NCI-H128 (cell line): ENCODE results near the gene ZBTB46.
"Not testable (repeated sequence)": the region's sequence is repeated elsewhere in the genome, so short reads cannot be mapped to it uniquely, and the experiment has no call there.

Experiments used
- DNase-seq: peaks from one replicate; lab custom pipeline; 2025; ENCODE audit not compliant: unreplicated experiment; lab: John Stamatoyannopoulos, UW

The ZBTB46 gene, protein sequence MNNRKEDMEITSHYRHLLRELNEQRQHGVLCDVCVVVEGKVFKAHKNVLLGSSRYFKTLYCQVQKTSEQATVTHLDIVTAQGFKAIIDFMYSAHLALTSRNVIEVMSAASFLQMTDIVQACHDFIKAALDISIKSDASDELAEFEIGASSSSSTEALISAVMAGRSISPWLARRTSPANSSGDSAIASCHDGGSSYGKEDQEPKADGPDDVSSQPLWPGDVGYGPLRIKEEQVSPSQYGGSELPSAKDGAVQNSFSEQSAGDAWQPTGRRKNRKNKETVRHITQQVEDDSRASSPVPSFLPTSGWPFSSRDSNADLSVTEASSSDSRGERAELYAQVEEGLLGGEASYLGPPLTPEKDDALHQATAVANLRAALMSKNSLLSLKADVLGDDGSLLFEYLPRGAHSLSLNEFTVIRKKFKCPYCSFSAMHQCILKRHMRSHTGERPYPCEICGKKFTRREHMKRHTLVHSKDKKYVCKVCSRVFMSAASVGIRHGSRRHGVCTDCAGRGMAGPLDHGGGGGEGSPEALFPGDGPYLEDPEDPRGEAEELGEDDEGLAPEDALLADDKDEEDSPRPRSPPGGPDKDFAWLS

DNA sequence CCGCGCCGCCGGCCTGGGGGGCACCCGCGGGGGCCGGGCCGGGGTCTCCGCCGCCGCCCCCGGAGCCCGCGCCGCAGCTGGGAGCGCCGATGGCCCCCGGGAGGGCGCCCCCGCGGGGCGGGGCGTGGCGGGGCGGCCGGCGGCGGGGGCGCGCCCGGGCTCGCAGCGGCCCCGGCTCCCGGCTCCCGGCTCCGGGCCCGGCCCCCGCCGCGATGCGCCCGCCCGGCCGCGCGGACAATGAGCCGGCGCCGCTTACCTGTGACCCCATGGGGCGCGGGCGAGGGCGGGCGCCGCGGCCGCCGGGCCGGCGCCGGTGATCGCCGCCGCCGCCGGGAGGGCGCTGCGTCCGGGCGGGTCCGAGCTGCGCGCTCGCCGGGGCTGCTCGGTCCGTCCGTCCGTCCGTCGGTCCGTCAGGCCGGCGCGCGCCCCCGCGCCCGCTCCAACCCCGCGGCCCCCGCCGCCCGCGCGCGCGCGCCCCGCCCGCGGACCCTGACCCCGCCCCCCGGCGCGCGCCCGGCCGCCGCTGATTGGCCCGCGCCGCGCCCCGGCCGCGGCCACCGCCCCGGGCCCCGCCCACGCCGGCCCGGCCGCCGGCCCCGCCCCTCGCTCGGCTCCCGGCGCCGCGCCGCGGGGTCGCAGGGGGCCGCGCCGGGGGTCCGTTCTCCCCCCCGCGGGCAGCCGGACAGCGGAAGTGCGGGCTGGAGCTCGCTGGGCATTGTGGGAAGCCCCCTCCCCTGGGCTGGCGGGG is at the start of gene ZBTB46:
Gene ZBTB46 (minus strand): TSS at position 424 of the 748 bp plus-strand sequence. CDS start 40,507 bp downstream, outside the sequence.
- DNase-seq: peak; percentile 7

GRCh38 chr20:63878899-63879663 is 48.0 kb upstream of the ZBTB46 start:
- DNase-seq: no peak

DNA sequence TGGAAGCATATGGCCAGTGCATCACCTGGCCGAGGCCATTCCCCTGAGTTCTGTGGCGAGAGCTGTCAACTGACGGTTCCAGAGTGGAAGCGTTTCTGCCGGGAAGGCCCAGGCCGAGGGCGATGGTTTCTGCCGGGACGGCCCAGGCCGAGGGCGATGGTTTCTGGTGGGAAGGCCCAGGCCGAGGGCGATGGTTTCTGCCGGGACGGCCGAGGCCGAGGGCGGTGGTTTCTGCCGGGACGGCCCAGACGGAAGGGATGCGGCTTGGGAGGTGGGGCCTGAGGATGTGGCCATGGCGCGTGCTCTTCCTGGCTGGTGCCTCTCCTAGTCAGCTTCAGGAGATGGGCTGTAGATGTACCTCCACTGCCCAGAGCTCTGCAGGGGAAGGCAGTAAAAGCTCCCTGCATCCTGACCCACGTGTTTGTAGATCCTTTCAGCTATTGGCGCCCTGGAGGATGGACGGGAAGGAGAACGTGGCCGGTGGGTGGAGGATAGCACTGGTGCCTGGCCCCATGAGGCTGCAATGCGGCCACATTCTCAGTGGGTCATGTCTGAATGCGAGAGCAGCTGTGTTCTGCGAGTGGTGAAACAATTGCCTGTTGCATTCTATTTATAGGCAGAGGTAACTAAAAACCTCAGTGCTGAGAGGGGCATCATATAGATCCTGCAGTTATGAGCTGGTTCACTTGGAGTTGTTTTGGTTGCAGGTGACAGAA is 46.8 kb upstream of the ZBTB46 start:
- DNase-seq: no peak

GRCh38 chr20:63876489-63877036 is 45.5 kb upstream of the ZBTB46 start:
- no peak for DNase-seq

GRCh38 chr20:63874241-63874640 is 43.2 kb upstream of the ZBTB46 start:
- not testable (repeated sequence) for DNase-seq

DNA sequence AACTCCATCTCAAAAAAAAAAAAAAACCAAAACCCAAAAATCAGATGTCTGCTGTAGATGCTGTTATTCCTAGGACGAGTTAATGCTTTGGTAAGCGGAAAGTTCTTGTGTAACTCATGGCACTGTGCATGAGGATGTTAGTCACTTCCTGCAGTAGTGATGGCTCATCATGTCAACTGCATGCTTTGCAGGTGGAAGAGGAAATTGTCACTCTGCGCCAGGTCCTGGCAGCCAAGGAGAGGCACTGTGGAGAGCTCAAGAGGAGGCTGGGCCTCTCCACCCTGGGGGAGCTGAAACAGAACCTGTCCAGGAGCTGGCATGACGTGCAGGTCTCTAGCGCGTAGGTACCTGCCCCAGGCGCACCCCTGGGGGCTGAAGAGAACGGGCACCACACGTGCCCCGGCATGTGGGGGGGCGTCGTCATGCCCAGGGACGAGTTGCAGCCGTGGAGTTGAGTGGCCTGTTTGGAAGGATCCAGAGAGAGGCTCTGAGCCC is 42.5 kb upstream of the ZBTB46 start:
- no peak for DNase-seq

GRCh38 chr20:63868264-63868663 is 37.2 kb upstream of the ZBTB46 start:
- DNase-seq: no peak

- not testable (repeated sequence) for DNase-seq
These were observed 36.0 kb upstream of the ZBTB46 start for GRCh38 chr20:63867042-63867441.

- peak; percentile 99 for DNase-seq
These were observed 34.0 kb upstream of the ZBTB46 start, which contains the start of gene TPD52L2 for GRCh38 chr20:63864978-63865640. TPD52L2 (plus strand) TSS chr20:63865270; CDS start chr20:63865366, 96 bp downstream.

- no peak for DNase-seq
These were observed 33.5 kb upstream of the ZBTB46 start for GRCh38 chr20:63864545-63864977.

DNA sequence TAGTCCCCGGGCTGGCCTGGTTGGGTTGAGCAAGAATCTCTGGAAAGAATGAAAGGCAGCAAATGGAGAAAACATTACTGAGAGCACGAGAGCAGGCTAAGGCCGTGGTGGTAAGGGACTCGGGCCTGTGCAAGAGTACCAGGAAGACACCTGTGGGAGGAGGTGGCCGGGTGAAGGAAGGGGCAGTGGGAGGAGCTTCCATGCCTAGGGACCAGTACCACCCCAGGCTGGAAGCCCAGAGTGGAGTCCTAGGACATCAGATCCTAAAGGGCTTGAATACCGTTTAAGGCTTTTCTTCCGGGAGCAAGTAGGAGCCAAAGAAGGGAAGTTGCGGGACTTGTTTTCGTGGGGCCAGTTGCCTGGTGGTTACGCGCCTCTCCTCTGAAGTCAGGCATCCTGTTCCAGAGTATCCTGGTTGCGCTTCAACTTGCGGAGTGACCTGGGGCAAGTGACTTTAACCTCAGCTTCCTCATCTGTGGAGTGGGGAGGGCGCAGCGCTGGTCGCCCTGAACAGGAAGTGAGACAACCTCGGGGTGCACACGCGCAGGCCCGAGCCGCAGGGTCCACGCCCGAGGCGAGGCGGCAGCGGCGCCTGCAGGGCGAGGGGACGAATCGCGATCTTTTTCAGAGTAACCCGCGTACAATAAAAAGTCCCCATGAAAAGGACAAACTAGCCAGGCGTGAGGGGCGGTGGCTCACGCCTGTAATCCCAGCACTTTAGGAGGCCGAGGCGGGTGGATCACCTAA is 32.9 kb upstream of the ZBTB46 start:
- DNase-seq: peak; percentile 62

GRCh38 chr20:63863021-63863797 is 32.1 kb upstream of the ZBTB46 start:
- DNase-seq: no peak

- no peak for DNase-seq
These were observed 31.2 kb upstream of the ZBTB46 start for GRCh38 chr20:63861981-63862901.

- DNase-seq: no peak
These were observed 30.4 kb upstream of the ZBTB46 start, which contains the start of gene ABHD16B for GRCh38 chr20:63861365-63861934. ABHD16B (plus strand) TSS chr20:63861498; CDS start chr20:63861541, 43 bp downstream.

DNA sequence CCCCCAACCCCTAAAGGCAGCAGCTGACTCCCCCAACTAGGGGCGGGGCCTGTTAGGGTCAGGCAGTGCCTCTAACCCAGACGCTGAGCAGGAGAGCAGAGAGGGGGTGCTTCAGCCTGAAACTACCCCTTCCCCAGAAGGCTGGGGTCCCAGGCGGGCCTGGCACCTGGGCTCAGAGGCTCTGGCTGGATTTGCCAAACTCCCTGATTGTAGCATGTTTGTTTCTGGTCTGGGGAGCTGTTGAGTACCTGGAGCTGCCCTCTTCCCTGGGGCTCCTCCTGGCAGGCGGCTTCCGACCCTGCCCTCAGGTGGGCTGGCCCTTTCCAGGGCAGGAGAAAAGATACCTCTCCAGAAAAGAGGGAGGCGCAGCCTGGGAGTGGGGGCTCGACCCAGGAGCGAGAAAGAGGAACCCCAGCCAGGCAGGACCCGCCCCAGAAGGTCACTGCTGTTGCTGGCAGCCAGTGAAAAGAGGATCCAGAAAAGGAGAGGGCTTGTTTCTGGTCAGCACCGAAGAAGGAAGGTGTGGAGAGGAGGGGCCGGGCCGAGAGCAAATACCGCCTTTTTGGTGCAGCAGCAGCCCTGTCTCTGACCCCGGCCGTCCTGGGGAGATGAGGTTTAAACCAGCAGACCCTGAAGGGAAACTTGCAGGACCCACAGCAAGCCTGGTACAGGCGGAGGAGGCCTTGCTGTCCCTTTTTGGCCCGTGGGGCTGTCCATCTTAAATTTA is 29.4 kb upstream of the ZBTB46 start:
- no peak for DNase-seq
